Cerebellar nuclear complex (tissue), 1 donor: ENCODE measurements around the gene GOLGA5.
"Not testable (repeated sequence)": the region's sequence is repeated elsewhere in the genome, so short reads cannot be mapped to it uniquely, and the experiment has no call there.

Experiments used
- DNase-seq, 2 experiments: peaks; one replicate each; lab custom pipeline; 2025; lab: John Stamatoyannopoulos, UW

GOLGA5 gene

GRCh38 chr14:92793709-92794546, at the start of gene GOLGA5:
Gene GOLGA5 (plus strand): TSS chr14:92794305. CDS start chr14:92797438, 3,133 bp downstream.
- peak; percentile 82 to 100 for DNase-seq

GRCh38 chr14:92747701-92748258, 46.3 kb upstream of the GOLGA5 start:
- DNase-seq = no peak

- peak; percentile 82 to 93 for DNase-seq
Measured at GRCh38 chr14:92748259-92749016, 45.7 kb upstream of the GOLGA5 start, which contains the start of gene LGMN. Gene LGMN (minus strand): TSS chr14:92748627. CDS start chr14:92732786, 15,841 bp downstream.

- DNase-seq = not testable (repeated sequence)
Measured at GRCh38 chr14:92750222-92750728, 43.8 kb upstream of the GOLGA5 start.

GRCh38 chr14:92750994-92751400, 43.1 kb upstream of the GOLGA5 start:
- no peak for DNase-seq

GRCh38 chr14:92751819-92752218, 42.3 kb upstream of the GOLGA5 start:
- no peak for DNase-seq

GRCh38 chr14:92753250-92753649, 40.9 kb upstream of the GOLGA5 start:
- no peak for DNase-seq

- no peak for DNase-seq
Measured at GRCh38 chr14:92754966-92755365, 39.1 kb upstream of the GOLGA5 start.

GRCh38 chr14:92755495-92755894, 38.6 kb upstream of the GOLGA5 start:
- no peak for DNase-seq

- DNase-seq = no peak
Measured at GRCh38 chr14:92756446-92756845, 37.7 kb upstream of the GOLGA5 start.

GRCh38 chr14:92759300-92759678, 34.8 kb upstream of the GOLGA5 start:
- DNase-seq = no peak

GRCh38 chr14:92759679-92760523, 34.2 kb upstream of the GOLGA5 start:
- no peak for DNase-seq

GRCh38 chr14:92760524-92760805, 33.6 kb upstream of the GOLGA5 start:
- DNase-seq = no peak

GRCh38 chr14:92763666-92764631, 30.2 kb upstream of the GOLGA5 start:
- not testable (repeated sequence) for DNase-seq

- DNase-seq = not testable (repeated sequence)
Measured at GRCh38 chr14:92768236-92768635, 25.9 kb upstream of the GOLGA5 start.

- DNase-seq = no peak
Measured at GRCh38 chr14:92768795-92769194, 25.3 kb upstream of the GOLGA5 start.

GRCh38 chr14:92770484-92770883, 23.6 kb upstream of the GOLGA5 start:
- DNase-seq = no peak

- DNase-seq = no peak
Measured at GRCh38 chr14:92774572-92774971, 19.5 kb upstream of the GOLGA5 start.

- DNase-seq = not testable (repeated sequence)
Measured at GRCh38 chr14:92775292-92775691, 18.8 kb upstream of the GOLGA5 start.

GRCh38 chr14:92778868-92779565, 15.1 kb upstream of the GOLGA5 start:
- DNase-seq = not testable (repeated sequence)
